ENCODE data around the gene SLC16A14.
"Not testable (repeated sequence)": the region's sequence is repeated elsewhere in the genome, so short reads cannot be mapped to it uniquely, and the experiment has no call there.

The SLC16A14 gene

GRCh38 chr2:230068651-230069055, at the start of gene SLC16A14:
Gene SLC16A14 (minus strand): TSS chr2:230068924. CDS start chr2:230059352, 9,572 bp downstream.
- DNase-seq (ENCODE audit: low read depth in 1 of 2, low spot score in 1 of 2), result peak in 1 of 2 donors; percentile 16

GRCh38 chr2:230106771-230107170, 38.0 kb upstream of the SLC16A14 start:
- no peak for DNase-seq (ENCODE audit: low read depth in 1 of 2, low spot score in 1 of 2)

GRCh38 chr2:230101967-230102366, 33.2 kb upstream of the SLC16A14 start:
- DNase-seq (ENCODE audit: low read depth in 1 of 2, low spot score in 1 of 2), result not testable (repeated sequence)

GRCh38 chr2:230097841-230098240, 29.1 kb upstream of the SLC16A14 start:
- no peak for DNase-seq (ENCODE audit: low read depth in 1 of 2, low spot score in 1 of 2)

GRCh38 chr2:230097424-230097823, 28.7 kb upstream of the SLC16A14 start:
- DNase-seq (ENCODE audit: low read depth in 1 of 2, low spot score in 1 of 2), result no peak

DNA sequence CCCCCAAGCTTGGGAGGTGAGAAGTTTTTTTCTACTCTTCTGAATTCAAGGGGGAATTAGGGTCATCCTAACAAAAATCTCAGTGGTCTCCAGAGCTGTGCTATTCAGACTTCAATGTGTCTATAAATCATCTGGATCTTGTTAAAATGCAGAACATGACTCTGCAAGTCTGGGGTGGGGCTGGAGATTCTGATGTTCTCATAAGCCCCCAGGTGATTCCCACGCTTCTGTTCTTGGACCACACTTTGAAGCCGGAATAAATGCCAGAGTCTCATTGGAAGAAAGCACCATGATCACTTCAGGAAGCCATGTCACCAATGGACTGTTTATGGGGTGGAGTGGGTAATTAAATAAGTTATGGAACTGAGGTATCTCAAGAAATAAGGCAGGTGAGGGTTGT, 22.2 kb upstream of the SLC16A14 start:
- DNase-seq (ENCODE audit: low read depth in 1 of 2, low spot score in 1 of 2), result no peak

- no peak for DNase-seq (ENCODE audit: low read depth in 1 of 2, low spot score in 1 of 2)
These were observed 16.5 kb upstream of the SLC16A14 start for GRCh38 chr2:230085201-230085600.

DNA sequence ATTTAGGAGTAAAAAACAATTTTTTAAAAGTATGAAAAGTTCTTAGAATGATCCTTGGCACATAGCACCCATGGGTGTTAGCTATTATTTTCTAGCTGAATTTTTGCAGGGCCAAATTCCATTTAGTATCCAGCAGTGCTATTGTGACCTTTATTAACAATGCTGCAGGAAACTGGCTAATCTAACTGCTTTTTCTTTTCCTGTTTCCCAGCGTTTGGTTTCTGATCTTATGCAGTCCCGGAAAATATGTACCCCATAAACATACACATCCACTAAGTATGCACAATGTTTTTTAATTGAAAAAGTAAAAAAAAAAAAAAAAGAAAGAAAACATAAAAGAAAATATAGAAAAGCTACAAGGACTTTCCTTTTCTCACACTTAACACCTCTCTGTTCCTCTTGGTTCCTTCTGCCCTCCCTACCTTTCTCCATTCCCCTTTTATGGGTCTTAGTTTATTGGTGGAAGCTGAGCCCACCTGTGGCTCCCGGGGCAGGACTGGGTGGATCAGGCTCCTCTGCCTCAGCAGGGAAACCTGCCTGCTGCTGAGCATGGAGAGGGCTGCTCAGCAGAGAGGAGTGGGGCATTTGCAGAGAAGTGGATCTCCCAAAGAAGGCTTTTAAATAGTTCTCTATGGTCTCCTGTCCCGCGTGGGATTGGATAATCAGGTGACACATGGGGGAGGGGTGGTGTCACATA, 9.3 kb upstream of the SLC16A14 start:
- DNase-seq (ENCODE audit: low read depth in 1 of 2, low spot score in 1 of 2), result no peak

- DNase-seq (ENCODE audit: low read depth in 1 of 2, low spot score in 1 of 2), result no peak
These were observed 8.1 kb upstream of the SLC16A14 start for GRCh38 chr2:230076819-230077218.

GRCh38 chr2:230075988-230076631, 7.4 kb upstream of the SLC16A14 start:
- no peak for DNase-seq (ENCODE audit: low read depth in 1 of 2, low spot score in 1 of 2)

DNA sequence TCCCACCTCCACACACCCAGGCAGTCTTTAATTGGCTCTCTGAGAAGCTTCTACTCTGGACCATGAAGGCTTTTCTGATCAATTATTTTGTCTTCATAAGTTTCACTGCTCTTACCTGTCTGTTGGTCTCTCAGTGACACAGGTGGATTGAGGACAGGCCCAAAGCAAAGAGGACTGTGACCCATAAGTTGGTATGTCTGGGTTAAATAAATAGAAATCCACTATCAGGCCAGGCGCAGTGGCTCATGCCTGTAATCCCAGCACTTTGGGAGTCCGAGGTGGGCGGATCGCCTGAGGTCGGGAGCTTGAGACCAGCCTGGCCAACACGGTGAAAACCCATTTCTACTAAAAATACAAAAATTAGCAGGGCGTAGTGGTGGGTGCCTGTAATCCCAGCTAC, 2.7 kb upstream of the SLC16A14 start:
- DNase-seq (ENCODE audit: low read depth in 1 of 2, low spot score in 1 of 2), result no peak

GRCh38 chr2:230069402-230069801, 678 bp upstream of the SLC16A14 start:
- DNase-seq (ENCODE audit: low read depth in 1 of 2, low spot score in 1 of 2), result no peak

DNA sequence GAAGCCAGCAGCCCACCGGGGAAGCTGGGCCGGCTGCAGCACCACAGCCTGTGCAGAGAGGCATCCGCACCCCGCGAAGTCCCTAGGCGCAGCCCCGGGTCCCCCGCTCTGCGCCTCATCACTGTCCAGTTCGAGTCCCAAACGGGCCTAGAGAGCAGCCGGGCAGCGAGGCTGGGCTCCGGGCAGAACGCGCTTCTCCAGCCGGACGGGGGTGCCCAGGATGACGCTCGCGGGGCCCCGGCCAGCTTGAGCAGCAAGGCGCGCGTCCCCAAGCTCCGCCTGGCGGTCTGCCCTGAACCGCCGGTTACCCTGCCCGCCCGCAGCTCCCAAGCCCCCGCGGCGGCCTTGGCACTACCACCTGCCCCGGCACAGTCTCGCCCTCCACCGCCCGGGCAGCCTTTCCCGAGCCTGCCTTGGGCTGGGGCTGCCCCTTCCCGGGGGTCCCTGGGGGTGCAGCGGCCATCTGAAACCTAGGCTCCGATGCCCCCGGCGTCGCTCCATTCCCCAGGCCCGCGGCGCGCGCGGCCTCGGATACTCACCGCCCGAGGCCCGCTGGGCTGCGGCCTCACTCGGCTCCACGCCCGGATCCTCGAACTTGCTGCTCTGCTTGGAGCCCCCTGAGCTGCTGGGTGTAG, 591 bp downstream of the SLC16A14 start:
- DNase-seq (ENCODE audit: low read depth in 1 of 2, low spot score in 1 of 2), result peak in 1 of 2 donors; percentile 34

GRCh38 chr2:230060672-230061293, 7.9 kb downstream of the SLC16A14 start:
- no peak for DNase-seq (ENCODE audit: low read depth in 1 of 2, low spot score in 1 of 2)

DNA sequence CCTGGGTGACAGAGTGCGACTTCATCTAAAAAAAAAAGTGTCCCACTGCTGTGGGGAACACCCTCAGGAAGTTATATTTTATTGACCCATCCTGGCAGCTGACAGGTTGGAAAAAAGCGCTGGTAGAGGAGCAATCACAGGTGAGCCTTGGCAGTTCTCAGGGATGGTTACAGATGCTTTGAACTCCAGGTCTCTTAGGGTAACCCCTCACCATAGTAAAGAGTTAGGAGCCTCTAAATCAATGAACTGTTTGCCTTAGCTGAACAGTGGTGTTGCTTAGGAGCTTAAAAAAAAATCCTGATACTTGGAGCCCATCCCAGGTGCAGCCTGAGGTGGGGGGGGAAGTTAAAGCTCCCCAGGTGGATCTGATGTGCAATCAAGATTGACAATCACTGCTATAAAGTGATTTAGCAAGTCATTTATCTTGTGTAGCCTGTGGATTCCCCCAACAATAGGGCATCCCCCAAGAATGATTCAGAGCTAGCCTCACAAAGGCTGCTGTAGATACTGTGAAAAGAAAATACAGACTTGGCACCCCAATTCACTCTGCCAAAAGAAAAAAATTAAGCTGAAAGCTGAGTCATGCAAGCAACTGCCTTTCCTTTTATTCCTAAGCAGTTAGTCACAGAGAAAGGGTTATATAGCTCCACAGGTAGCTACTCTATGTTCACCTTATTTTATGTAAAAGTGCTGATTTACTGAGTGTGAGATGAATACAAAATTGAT, 14.8 kb downstream of the SLC16A14 start:
- DNase-seq (ENCODE audit: low read depth in 1 of 2, low spot score in 1 of 2), result no peak

DNA sequence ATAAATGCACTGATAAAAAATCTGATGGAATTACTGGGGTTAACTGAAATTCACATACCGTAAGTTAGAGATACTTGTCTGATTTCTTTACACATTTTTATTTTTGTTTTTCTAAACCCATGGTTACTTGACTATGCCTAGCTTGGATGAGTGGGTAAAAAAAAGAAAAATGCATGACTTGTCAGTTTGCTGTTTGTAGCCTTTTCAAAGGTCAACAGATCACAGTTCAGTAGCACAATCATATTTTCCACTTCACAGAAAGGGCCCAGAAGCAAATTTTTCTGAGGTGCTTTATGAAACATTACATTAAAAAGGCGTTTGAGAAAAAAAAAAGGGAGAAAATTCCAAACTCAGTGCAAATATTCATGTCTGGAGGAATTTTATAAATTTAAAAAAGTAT, 16.4 kb downstream of the SLC16A14 start:
- no peak for DNase-seq (ENCODE audit: low read depth in 1 of 2, low spot score in 1 of 2)

- DNase-seq (ENCODE audit: low read depth in 1 of 2, low spot score in 1 of 2), result no peak
These were observed 18.6 kb downstream of the SLC16A14 start for GRCh38 chr2:230050136-230050535.

- no peak for DNase-seq (ENCODE audit: low read depth in 1 of 2, low spot score in 1 of 2)
These were observed 20.6 kb downstream of the SLC16A14 start for GRCh38 chr2:230048010-230048671.

DNA sequence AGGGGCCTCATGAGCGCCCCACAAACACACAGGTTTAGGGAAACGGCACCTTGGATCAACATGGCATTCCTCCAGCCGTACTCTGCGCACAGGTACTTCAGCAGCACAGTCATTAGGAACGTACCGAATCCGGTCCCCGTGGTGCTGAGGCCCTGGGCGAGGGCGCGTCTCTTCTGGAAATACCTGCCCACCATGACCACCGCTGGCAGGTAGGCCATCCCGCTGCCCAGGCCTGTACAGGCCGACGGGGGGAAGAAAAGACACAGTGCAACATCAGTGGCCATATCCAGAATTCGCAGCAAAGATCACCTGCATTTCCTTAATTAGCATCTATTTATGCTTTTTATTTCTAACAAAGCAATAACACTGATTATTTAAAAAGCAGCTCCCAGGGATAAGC, 22.2 kb downstream of the SLC16A14 start:
- DNase-seq (ENCODE audit: low read depth in 1 of 2, low spot score in 1 of 2), result no peak

- DNase-seq (ENCODE audit: low read depth in 1 of 2, low spot score in 1 of 2), result no peak
These were observed 25.3 kb downstream of the SLC16A14 start for GRCh38 chr2:230043461-230043860.

DNA sequence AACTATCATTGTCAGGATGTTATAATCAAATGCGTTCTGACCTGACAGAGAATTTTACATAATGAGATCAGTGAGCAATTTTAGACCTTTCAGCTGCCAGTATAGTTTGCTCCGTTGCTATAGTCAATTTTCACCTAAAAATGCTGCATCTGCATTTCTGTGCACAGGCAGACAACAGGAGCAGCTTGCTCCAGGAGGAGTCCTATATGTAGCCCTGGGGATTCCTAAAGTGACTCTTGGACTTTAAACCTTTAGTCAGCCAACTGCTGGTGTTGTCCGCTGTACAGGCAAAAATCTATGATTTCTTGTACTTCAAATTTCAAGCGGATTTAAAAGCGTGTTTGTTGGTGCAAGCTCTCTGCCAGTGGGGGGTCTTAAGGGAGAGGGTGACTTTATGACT, 25.7 kb downstream of the SLC16A14 start:
- no peak for DNase-seq (ENCODE audit: low read depth in 1 of 2, low spot score in 1 of 2)
